AG08395 (cell line): ENCODE data around the gene STK32C.
"Not testable (repeated sequence)": the region's sequence is repeated elsewhere in the genome, so short reads cannot be mapped to it uniquely, and the experiment has no call there.

ENCODE experiments used
- DNase-seq: peaks from one replicate; pipeline ENCODE4 v3.0.0; 2012; ENCODE audit warnings: mixed read lengths, low spot score

STK32C gene

GRCh38 chr10:132317477-132317876, 9.7 kb upstream of the STK32C start:
- not testable (repeated sequence) for DNase-seq

- no peak for DNase-seq
Observed at GRCh38 chr10:132316133-132316532, 8.4 kb upstream of the STK32C start.

GRCh38 chr10:132314881-132315280, 7.1 kb upstream of the STK32C start:
- not testable (repeated sequence) for DNase-seq

GRCh38 chr10:132314336-132314735, 6.6 kb upstream of the STK32C start:
- no peak for DNase-seq

- DNase-seq: no peak
Observed at GRCh38 chr10:132313865-132314264, 6.1 kb upstream of the STK32C start.

GRCh38 chr10:132313305-132313704, 5.6 kb upstream of the STK32C start:
- no peak for DNase-seq

- peak; percentile 13 for DNase-seq
Observed at GRCh38 chr10:132311338-132311939, 3.7 kb upstream of the STK32C start.

GRCh38 chr10:132310701-132311337, 3.1 kb upstream of the STK32C start:
- DNase-seq: no peak

- DNase-seq: no peak
Observed at GRCh38 chr10:132309879-132310591, 2.3 kb upstream of the STK32C start.

GRCh38 chr10:132309471-132309865, 1.7 kb upstream of the STK32C start:
- DNase-seq: no peak

- DNase-seq: no peak
Observed at GRCh38 chr10:132308587-132309470, 1.1 kb upstream of the STK32C start.

GRCh38 chr10:132306864-132307751, 642 bp downstream of the STK32C start:
- no peak for DNase-seq

GRCh38 chr10:132306343-132306685, 1.4 kb downstream of the STK32C start:
- DNase-seq: no peak

- DNase-seq: no peak
Observed at GRCh38 chr10:132305654-132306342, 2.0 kb downstream of the STK32C start.

GRCh38 chr10:132304756-132305509, 2.8 kb downstream of the STK32C start:
- DNase-seq: no peak

GRCh38 chr10:132303361-132304115, 4.2 kb downstream of the STK32C start:
- no peak for DNase-seq

- DNase-seq: no peak
Observed at GRCh38 chr10:132302421-132303310, 5.1 kb downstream of the STK32C start.
